ENCODE data around the gene LENEP. TPM values are rescaled to one million over a fixed set of nuclear protein-coding genes. Genes with fewer than 3 reads are reported as not detected.
A peak's percentile ranks its signal among the peaks of the same experiment; 100 is the strongest.

LENEP gene
- total RNA-seq, 1 experiment from 2014 or later, result 0.42 TPM

- Histone ChIP-seq H3K27me3 (ENCODE audit: insufficient read depth, low read length) (no peaks in the 10 kb centered on the region), H3K9me3 (ENCODE audit: control insufficient read depth in 1 of 2, insufficient read depth in 1 of 2, low read depth in 1 of 2, low read length in 2 of 2) (no peaks in the 10 kb centered on the region), H3K4me1 (ENCODE audit: control insufficient read depth in 1 of 2, insufficient read depth in 2 of 2, low read length in 2 of 2) (peaks cover 13 to 61% of the 10 kb centered on the region in 2 experiments), H3K9me2 (ENCODE audit: insufficient read depth) (no peaks in the 10 kb centered on the region), H3K79me2 (ENCODE audit: insufficient read depth, low read length) (peaks cover 57% of the 10 kb centered on the region), H2AFZ (ENCODE audit: low read depth, low read length, poor library complexity, severe bottlenecking) (no peak overlapping the region), H3K9ac (ENCODE audit: low read length) (peak overlapping the region; percentile 11; the same call in 1 of the 2 replicates), H4K20me1 (ENCODE audit: insufficient read depth) (no peaks in the 10 kb centered on the region), H3K27ac (ENCODE audit: low read depth, low read length) (peak overlapping the region; percentile 30; the same call in 1 of the 2 replicates), H3K36me3 (ENCODE audit: control insufficient read depth in 1 of 2, insufficient read depth in 2 of 2, low read length in 2 of 2) (peaks cover 13 to 27% of the 10 kb centered on the region in 2 experiments; a peak in 3 of 4 replicates), H3K4me2 (ENCODE audit: low read length) (peak overlapping the region; percentile 53), H3K4me3 (replicated peaks in 1 of 2; ENCODE audit: low read depth in 1 of 2, low read length in 2 of 2) (no peak overlapping the region)
- ChIA-PET CTCF (no interaction called here), POLR2A (interaction anchor here (0.5 to 1.0 kb wide), 2 partner anchors 11 to 19 kb away, joined by 3 read pairs; no protein-coding TSS in a partner anchor), RAD21 (ENCODE audit: low non-redundant PET in 1 of 2, low total read pairs in 2 of 2, uncharacterized antibody in 2 of 2, unreplicated experiment in 2 of 2) (no interaction called here)
- intact Hi-C loops (cut with micrococcal nuclease), result no loop called here
- DNase-seq (ENCODE audit: low read depth, low spot score) (peak; percentile 62), ATAC-seq (peak; percentile 68)
- BruUV-seq (replicated peaks), result no TSS peak
- TF ChIP-seq REST (IDR thresholded peaks at IDR 0.05; ENCODE audit: low read depth) (no peak), POLR2A (IDR thresholded peaks at IDR 0.05; ENCODE audit: borderline replicate concordance, extremely low read depth, insufficient read depth, insufficient read length) (no peak), EGR1 (IDR thresholded peaks at IDR 0.05; ENCODE audit: low read depth) (no peak), ELF1 (IDR thresholded peaks at IDR 0.05; ENCODE audit: borderline replicate concordance, low read depth) (no peak), CEBPB (IDR thresholded peaks at IDR 0.05; ENCODE audit: low read depth) (no peak), POLR2AphosphoS5 (IDR thresholded peaks at IDR 0.05; ENCODE audit: low read depth, low read length) (no peak), RAD21 (IDR thresholded peaks at IDR 0.05; ENCODE audit: low read depth) (no peak), EZH2phosphoT487 (IDR thresholded peaks at IDR 0.05; ENCODE audit: borderline replicate concordance) (no peak), ZFX (IDR thresholded peaks at IDR 0.05) (no peak), CBX3 (IDR thresholded peaks at IDR 0.05; ENCODE audit: low read depth) (no peak), ATF3 (IDR thresholded peaks at IDR 0.05) (no peak), SIN3A (IDR thresholded peaks at IDR 0.05; ENCODE audit: low read depth) (no peak), ZNF274 (IDR thresholded peaks at IDR 0.05; ENCODE audit: low read depth, low read length) (no peak), JUND (IDR thresholded peaks at IDR 0.05) (no peak), SRF (IDR thresholded peaks at IDR 0.05; ENCODE audit: low read depth) (no peak), YY1 (IDR thresholded peaks at IDR 0.05; ENCODE audit: extremely low read depth, insufficient replicate concordance, low read depth, low read length) (no peak), EZH2 (IDR thresholded peaks at IDR 0.05) (no peak), SP1 (IDR thresholded peaks at IDR 0.05; ENCODE audit: low read depth) (no peak), CTCF (IDR thresholded peaks at IDR 0.05 in 2 of 3, conservative IDR thresholded peaks at IDR 0.05 in 1 of 3; ENCODE audit: borderline replicate concordance in 1 of 3, insufficient read depth in 1 of 3, low read depth in 2 of 3, low read length in 2 of 3) (no peak)
- TF ChIP-seq, protein P1, sequence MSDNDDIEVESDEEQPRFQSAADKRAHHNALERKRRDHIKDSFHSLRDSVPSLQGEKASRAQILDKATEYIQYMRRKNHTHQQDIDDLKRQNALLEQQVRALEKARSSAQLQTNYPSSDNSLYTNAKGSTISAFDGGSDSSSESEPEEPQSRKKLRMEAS (IDR thresholded peaks at IDR 0.05), result no peak
These were observed 18.7 kb downstream of the LENEP start for GRCh38 chr1:155012026-155012546.

Measured in HCT116 (cell line).